H1 (cell line): ENCODE data around the gene RAB8B.

Source experiments
- CTCF ChIP-seq, 3 experiments: IDR thresholded peaks; 1 replicate in 2 of 3; 2 replicates in 1 of 3; pipeline versions ENCODE4 v1.5.1 to v1.6.1; 2011; ENCODE audit warnings: low read length in 3 of 3, mild to moderate bottlenecking in 3 of 3, inconsistent platforms in 2 of 3, low read depth in 1 of 3, moderate library complexity in 1 of 3; ENCODE audit not compliant: insufficient read depth in 1 of 3; ENCODE audit errors: control extremely low read depth in 1 of 3
- E2F6 ChIP-seq: IDR thresholded peaks from 2 replicates; pipeline ENCODE4 v1.6.1; 2012; ENCODE audit warnings: inconsistent platforms
- HDAC2 ChIP-seq, 2 experiments: fragments of 300-600 bp in 1 of 2; sonication (generic) in 1 of 2; IDR thresholded peaks; 2 replicates each; pipeline ENCODE4 v1.6.1; 2011 to 2012; ENCODE audit warnings: low read depth in 2 of 2, low read length in 2 of 2, mild to moderate bottlenecking in 2 of 2, moderate library complexity in 2 of 2, borderline replicate concordance in 1 of 2, inconsistent platforms in 1 of 2
- JUND ChIP-seq: IDR thresholded peaks from 2 replicates; pipeline ENCODE4 v1.6.1; 2011; ENCODE audit warnings: mild to moderate bottlenecking, improper control_type of control experiment, low read length
- POLR2A ChIP-seq, 2 experiments: IDR thresholded peaks; 1 replicate in 1 of 2; 2 replicates in 1 of 2; pipeline ENCODE4 v1.6.1; 2011; ENCODE audit warnings: low read depth in 2 of 2, low read length in 2 of 2, mild to moderate bottlenecking in 2 of 2; ENCODE audit errors: control extremely low read depth in 1 of 2
- RNF2 ChIP-seq: fragments of 200-900, 300-1000 bp; sonication (generic); IDR thresholded peaks from 2 replicates; pipeline ENCODE4 v1.7.1; 2016; ENCODE audit warnings: borderline replicate concordance, low read depth, mild to moderate bottlenecking, antibody characterized with exemption, low read length; ENCODE audit not compliant: poor library complexity, severe bottlenecking; ENCODE audit errors: missing control alignments
- SIN3A ChIP-seq, 2 experiments: IDR thresholded peaks in 1 of 2; conservative IDR thresholded peaks in 1 of 2; 2 replicates each; pipeline ENCODE4 v1.6.1; 2011 to 2012; ENCODE audit warnings: low read length in 2 of 2, improper control_type of control experiment in 1 of 2, low read depth in 1 of 2, mild to moderate bottlenecking in 1 of 2

GRCh38 chr15:63243101-63243500 lies 53.7 kb downstream of the RAB8B start:
- TF ChIP-seq CTCF (IDR thresholded peaks at IDR 0.05; ENCODE audit: control extremely low read depth in 1 of 3, insufficient read depth in 1 of 3, low read depth in 1 of 3, low read length in 3 of 3) (no peak), SIN3A (conservative IDR thresholded peaks at IDR 0.05 in 1 of 2, IDR thresholded peaks at IDR 0.05 in 1 of 2; ENCODE audit: low read depth in 1 of 2, low read length in 2 of 2) (no peak), JUND (no peak), POLR2A (IDR thresholded peaks at IDR 0.05; ENCODE audit: control extremely low read depth in 1 of 2, low read depth in 2 of 2, low read length in 2 of 2) (no peak), RNF2 (no peak), E2F6 (no peak), HDAC2 (IDR thresholded peaks at IDR 0.05; ENCODE audit: borderline replicate concordance in 1 of 2, low read depth in 2 of 2, low read length in 2 of 2) (no peak)
